ENCODE measurements around the gene PRG2.

PRG2 gene

GRCh38 chr11:57395905-57396623 is 5.6 kb upstream of the PRG2 start:
- DNase-seq, result no peak

DNA sequence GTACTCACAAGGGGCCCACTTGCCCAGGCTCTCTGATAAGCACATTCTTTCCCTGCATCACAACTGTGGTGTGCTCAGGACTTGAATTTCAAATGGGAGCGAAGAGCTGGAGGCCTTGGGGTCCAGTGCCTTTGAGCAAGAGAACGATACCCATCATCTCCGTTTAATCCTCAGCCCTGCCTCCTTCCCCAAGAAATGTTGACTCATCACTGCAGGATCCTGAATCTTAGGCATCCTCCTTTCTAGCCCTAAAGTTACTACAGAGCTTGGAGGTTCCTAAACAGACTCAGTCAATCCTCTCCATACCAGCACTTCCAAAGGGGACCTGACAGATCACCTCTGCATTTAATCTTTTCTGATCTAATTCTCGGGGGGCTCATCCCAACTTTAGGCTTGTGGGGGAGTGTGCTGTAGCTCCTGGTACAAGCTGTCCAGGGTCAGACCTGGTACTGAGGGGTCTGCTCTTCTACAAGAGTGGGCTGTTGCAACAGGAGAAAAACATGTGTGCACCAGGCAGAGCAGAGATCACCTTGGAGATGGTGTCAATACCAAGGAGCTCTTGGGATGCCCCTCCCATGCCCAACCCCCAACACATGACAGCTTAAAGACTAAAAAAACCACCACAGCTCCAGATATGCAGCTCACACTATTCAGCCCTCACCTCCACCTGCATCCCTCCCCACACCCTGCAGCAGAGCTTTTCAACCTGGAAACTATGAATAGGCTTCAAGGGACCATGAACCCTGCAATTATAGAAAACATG is 3.9 kb upstream of the PRG2 start:
- DNase-seq, result no peak

DNA sequence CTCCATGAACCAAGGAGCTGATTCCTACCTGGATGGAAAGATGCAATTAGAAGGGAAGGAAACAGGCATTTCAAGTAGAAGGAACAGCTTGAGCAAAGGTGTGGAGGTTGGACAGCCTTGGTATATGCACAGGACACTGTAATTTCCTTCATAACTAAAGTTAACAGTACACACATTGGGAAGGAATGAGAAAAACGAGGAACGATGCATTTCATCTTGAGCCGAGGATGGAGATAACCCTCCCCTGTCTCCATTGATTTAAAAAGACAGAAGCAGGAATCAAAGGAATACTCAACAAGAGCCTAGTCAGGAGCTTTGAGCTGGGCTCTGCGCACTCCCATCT is 2.3 kb upstream of the PRG2 start:
- DNase-seq, result no peak

- no peak for DNase-seq
Observed at GRCh38 chr11:57392066-57392762, 1.8 kb upstream of the PRG2 start.

GRCh38 chr11:57391539-57391938 is 1.1 kb upstream of the PRG2 start:
- DNase-seq, result no peak

DNA sequence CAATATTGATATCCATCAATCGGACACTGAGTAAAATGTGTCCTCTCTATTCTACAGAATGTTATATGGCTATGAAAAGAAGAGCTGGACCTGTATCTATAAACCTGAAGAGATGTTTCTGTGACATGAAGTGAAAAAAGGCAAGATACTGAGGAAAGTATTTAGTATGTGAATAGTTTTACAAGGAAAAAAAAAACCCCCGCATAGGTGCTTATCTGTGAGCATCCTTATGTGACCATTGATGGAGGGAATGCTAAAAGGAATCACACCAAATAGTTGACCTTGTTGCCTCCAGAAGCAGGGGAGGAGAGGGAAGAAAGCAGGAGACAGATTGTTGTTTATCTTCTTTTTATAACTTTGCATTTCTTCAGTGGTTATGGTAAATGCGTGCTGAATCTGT is 661 bp upstream of the PRG2 start:
- no peak for DNase-seq

DNA sequence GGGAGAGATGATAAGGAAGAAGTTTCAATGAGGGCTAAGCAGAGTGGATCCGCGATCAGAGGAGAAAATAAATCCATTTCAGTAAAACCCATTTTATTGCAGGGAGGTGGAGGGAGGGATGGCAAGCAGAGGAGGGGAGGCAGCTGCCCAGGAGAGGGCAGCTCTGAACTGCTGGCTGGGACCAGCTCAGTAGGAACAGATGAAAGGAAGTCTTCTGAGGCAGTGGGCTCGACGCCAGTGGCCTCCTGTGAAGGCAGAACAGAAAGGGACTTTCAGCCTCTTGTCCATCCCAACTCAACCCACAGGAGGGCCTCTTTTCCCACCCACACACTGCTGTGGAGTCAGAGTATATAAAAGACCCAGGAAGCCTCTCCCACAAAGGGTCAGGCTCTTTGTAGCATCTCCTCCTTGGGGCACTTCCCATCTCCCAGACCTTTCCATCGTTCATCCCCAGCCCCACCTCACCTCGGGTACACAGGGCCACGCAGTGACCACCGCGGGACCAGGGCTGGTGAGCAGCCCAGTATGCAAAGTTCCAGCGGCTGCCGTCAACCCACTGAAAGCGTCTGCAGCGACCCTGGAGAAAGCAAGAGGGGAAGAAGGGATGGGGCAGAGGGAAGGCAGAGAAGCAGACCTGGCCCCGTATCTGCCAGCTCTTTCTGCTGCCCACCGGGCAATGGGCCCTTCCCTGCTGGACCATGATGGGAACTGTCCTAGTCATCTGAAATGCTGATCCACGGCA is 3.0 kb downstream of the PRG2 start:
- DNase-seq, result no peak

GRCh38 chr11:57386178-57386940 is 4.1 kb downstream of the PRG2 start:
- no peak for DNase-seq

GRCh38 chr11:57380975-57381374 is 9.5 kb downstream of the PRG2 start, which contains the start of gene PRG3:
TSS of gene PRG3 (minus strand) at chr11:57381150. CDS start at chr11:57380708, 442 bp downstream.
- no peak for DNase-seq

- DNase-seq, result no peak
Observed at GRCh38 chr11:57379732-57380131, 10.7 kb downstream of the PRG2 start.

DNA sequence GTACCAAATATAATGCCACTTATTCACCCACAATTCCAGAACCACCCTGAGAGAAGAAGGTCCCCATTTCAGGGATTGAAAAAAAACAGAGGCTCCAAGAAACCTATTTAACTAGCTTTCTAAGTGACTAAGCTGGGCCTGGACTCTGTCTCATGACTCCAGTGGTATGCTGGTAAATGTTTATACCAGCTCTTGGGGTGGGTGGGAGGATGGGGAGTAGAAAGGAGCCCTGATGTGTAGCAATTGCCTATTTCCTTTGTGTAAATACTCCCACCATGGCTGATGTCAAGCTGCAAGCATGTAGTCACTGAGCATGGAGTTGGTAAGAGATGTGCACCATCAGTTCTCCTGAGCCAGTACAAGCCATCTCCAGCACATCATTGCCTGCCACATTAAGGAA is 12.3 kb downstream of the PRG2 start:
- no peak for DNase-seq

GRCh38 chr11:57377107-57377506 is 13.3 kb downstream of the PRG2 start:
- DNase-seq, result no peak

DNA sequence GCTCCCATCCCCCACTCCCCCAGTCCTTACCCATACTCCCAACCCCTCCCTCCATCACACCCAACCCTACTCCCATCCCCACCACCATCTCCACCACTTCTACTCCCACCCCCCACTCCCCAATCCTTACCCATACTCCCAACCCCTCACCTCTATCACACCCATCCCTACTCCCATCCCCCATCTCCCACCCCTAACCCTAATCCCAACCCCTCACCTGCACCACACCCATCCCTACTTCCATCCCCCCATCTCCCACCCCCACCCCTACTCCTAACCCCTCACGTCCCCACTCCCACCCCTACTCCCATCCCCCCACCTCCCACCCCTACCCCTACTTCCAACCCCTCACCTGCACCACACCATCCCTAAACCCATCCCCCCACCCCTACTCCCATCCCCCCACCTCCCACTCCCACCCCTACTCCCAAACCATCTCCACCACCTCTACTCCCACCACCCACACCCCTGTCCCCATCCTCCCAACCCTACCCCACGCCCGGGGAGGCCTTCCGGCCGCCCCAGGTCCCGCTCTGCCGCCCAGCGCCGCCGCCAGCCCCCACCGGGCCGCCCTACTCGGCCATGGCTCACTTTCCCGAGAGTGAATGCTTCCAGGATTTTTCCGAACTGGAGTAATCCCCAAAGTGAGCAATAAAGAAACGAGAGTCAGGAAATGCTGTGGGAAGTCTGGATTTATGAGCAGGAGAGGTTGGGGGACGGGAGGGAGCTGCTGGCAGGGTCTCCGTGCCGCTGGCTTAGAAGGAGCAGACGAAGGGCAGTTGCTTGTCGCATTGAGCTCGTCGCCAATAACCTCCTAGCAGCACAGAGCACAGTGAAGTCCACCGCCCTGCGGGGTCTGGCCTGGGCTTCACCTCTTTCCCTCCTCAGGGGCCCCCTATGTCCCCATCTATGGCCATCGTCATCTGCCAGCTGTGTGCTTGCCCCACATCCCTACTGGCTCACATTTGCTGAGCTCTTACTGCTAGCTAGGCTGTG is 14.1 kb downstream of the PRG2 start:
- DNase-seq, result no peak

DNA sequence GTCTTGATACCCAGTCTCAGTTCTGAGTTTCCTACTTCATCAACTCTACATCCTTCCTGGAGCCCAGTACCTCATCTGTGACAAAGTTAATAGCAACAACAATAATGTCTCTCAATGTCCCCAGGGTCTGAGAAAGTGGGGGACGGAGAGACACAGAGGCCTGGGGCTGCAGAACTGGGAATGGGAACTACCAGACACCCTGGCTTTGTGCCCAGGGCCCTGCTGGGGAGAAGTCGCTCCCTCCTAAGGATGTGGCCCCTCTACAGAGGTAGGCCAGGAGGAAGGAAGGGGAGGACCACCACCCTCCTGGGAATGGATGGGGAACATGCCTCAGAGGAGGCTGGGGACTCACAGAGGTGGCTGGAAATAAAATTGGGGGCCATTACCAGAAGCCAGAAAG is 15.0 kb downstream of the PRG2 start:
- DNase-seq, result no peak

DNA sequence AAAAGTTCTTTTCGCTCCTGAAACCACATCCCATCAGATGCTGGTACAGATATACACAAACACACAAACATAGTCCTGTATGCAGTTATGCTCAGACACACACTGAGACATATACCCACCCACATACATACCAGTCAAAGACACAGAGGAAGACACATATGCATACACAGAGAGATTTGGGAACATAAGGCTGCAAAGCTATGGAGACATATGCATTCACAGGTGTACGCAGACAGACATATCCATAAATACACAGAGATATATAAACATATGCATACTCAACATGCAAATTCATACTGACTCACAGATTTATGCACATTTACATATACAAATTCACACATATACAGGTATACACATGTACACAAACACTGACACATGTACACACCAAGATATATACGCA is 15.5 kb downstream of the PRG2 start:
- no peak for DNase-seq

DNA sequence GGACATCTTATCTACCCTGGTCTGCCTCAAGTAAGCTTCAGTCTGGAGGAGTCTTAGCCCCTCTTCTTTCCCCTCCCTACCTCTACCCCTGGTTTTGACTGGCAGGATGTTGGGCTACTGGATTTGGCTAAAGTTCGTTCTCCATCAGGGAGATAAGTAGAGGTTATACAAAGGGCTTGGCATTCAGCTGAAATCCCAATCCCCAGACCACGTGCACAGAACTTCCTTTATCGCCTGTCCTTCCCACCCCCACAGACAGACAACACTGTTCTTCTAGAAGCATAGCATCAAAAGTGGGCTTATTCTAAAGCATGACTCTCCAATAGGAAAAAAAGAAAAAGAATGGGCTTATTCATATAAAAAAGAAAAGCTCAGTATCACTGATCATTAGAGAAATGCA is 17.3 kb downstream of the PRG2 start:
- no peak for DNase-seq

DNA sequence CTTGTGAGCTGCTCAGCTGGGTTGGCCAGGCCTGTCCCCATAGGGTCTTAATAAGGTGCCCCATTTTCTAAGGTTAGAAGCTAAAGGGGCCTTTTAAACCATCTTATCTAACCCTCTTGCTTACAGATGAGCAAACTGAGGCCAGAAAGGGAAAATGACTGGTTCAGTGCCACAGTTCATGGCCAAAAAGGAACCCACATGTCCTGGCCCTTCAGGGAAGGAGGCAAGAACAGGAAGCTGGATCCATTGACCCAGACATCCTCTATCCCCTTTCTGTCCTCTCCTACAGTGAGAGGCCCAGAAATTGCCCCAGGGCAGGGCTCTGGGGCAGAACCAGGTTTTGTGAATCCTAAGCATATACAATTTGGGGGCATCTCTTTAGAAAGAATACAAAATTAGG is 19.5 kb downstream of the PRG2 start:
- DNase-seq, result no peak

- no peak for DNase-seq
Observed at GRCh38 chr11:57370251-57370650, 20.2 kb downstream of the PRG2 start.

GRCh38 chr11:57368845-57369232 is 21.6 kb downstream of the PRG2 start:
- no peak for DNase-seq

- DNase-seq, result no peak
Observed at GRCh38 chr11:57368106-57368844, 22.2 kb downstream of the PRG2 start.

Measured in left hindlimb (tissue), 1 donor.